ENCODE measurements around the gene DGKZ.

DGKZ gene

DNA sequence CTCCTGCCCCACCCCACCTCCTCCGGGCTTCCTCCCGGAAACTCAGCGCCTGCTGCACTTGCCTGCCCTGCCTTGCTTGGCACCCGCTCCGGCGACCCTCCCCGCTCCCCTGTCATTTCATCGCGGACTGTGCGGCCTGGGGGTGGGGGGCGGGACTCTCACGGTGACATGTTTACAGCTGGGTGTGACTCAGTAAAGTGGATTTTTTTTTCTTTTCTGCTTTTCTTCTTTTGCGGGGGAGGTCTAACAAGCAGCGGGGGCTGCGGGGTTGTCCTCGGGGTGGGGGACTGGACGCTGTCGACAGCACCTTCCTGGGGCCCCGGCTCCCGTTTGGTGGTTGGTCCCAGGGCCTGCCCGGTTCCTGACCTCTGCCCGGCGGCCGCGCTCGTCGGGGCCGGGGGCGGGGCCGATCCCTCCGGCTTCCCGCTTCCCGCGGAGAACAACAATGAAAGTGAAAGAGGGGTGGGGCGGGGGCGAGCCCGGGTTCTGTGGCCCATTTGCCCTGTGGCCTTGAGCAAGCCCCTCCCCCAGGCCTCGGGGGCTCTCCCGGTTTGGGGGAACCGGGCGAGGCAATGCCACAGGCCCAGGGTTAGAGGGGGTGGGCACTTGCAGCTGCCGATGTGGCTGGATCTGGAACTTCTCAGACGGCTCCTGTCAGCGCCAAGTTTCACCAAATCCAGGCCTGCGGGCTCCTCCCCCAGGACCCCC lies 33.2 kb downstream of the DGKZ start:
- H3K27ac ChIP-seq: peak overlapping the region; percentile 36
- H3K36me3 ChIP-seq (ENCODE audit: control insufficient read depth, insufficient read depth, low read length): no peaks in the 10 kb centered on the region
- H3K9me3 ChIP-seq (ENCODE audit: control insufficient read depth, low read length): no peaks in the 10 kb centered on the region
- peak overlapping the region; percentile 75 for H2AFZ ChIP-seq
- TF ChIP-seq, protein P1, sequence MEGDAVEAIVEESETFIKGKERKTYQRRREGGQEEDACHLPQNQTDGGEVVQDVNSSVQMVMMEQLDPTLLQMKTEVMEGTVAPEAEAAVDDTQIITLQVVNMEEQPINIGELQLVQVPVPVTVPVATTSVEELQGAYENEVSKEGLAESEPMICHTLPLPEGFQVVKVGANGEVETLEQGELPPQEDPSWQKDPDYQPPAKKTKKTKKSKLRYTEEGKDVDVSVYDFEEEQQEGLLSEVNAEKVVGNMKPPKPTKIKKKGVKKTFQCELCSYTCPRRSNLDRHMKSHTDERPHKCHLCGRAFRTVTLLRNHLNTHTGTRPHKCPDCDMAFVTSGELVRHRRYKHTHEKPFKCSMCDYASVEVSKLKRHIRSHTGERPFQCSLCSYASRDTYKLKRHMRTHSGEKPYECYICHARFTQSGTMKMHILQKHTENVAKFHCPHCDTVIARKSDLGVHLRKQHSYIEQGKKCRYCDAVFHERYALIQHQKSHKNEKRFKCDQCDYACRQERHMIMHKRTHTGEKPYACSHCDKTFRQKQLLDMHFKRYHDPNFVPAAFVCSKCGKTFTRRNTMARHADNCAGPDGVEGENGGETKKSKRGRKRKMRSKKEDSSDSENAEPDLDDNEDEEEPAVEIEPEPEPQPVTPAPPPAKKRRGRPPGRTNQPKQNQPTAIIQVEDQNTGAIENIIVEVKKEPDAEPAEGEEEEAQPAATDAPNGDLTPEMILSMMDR (IDR thresholded peaks at IDR 0.05): no peak
- no peaks in the 10 kb centered on the region for H3K4me1 ChIP-seq
- H3K79me2 ChIP-seq: no peaks in the 10 kb centered on the region
- H3K27me3 ChIP-seq (ENCODE audit: control insufficient read depth, insufficient read depth, low read length): no peaks in the 10 kb centered on the region
- no peak overlapping the region for H3K9ac ChIP-seq
- peak overlapping the region; percentile 50 for H3K4me3 ChIP-seq (ENCODE audit: low read depth, low read length)
- H3K4me2 ChIP-seq (ENCODE audit: low read length): peak overlapping the region; percentile 78

DNA sequence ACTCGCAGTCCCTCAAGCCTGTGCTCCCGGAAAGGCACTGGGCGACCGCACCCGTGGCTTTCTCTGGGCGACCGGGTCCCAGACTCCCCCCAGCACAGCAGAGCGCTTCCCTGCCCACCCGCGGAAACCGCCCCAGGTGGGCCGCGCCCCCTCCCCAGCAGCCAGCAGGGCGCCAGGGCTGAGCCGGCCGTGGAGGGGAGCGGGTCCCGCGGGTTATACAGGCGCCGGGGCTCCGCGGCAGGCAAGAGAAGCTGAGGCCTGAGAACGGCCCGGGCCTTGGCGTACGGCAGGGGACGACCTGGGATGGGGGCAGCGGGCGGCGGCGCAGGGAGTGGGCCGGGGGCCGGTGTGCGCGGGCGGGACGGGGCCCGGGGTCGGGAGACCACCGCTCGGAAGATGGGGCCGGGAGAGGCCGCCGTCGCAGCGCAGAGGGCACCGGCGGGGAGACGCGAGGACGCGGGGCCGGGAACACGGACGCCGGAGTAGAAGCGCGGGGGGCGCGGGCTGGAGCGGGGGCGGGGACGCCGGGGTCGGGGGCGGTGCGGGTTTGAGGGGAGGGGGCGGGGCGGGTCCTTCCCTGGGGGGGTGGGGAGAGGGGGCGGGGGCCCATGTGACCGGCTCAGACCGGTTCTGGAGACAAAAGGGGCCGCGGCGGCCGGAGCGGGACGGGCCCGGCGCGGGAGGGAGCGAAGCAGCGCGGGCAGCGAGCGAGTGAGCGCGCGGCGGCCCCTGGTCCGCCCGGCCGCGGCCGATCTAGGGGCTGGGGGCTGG lies 34.0 kb downstream of the DGKZ start, which contains the start of gene MDK:
TSS of gene MDK (plus strand) at position 622 of the 771 bp plus-strand sequence. CDS start 389 bp downstream, outside the sequence.
- no peak within 1 kb of the TSS for H3K9ac ChIP-seq

DNA sequence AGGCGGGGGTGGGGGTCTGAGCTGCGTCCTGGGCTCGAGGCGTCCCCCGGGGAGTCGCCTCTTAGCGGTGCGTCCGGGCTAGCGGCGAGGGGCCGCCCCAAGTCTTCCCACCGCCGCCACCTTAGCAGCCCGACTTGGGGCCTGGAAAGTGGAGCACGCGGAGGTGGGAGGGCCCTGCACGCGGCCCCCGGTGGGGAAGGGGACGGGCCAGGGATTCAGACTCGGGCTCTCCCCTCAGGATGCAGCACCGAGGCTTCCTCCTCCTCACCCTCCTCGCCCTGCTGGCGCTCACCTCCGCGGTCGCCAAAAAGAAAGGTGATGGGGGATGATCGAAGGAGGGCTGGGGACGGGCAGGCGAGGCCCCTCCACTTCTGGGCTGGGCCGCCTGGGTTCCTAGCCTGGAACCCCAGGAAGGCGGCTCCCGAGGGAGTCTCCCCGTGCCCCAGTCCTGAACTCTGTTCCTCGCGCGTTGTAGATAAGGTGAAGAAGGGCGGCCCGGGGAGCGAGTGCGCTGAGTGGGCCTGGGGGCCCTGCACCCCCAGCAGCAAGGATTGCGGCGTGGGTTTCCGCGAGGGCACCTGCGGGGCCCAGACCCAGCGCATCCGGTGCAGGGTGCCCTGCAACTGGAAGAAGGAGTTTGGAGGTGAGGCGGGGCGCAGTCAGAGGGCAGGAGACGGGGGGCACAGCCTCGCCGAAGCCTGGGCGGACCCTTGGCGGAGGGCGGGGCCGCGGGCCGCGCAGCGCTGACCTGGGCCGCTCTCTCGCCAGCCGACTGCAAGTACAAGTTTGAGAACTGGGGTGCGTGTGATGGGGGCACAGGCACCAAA lies 34.8 kb downstream of the DGKZ start:
- no peaks in the 10 kb centered on the region for H3K36me3 ChIP-seq (ENCODE audit: control insufficient read depth, insufficient read depth, low read length)
- no peaks in the 10 kb centered on the region for H3K79me2 ChIP-seq
- H3K4me3 ChIP-seq (ENCODE audit: low read depth, low read length): peak overlapping the region; percentile 26
- no peak overlapping the region for H3K27ac ChIP-seq
- no peaks in the 10 kb centered on the region for H3K4me1 ChIP-seq
- TF ChIP-seq, protein P1 (IDR thresholded peaks at IDR 0.05): no peak
- no peaks in the 10 kb centered on the region for H3K27me3 ChIP-seq (ENCODE audit: control insufficient read depth, insufficient read depth, low read length)
- H2AFZ ChIP-seq: peak overlapping the region; percentile 46
- no peak overlapping the region for H3K9ac ChIP-seq
- no peaks in the 10 kb centered on the region for H3K9me3 ChIP-seq (ENCODE audit: control insufficient read depth, low read length)
- H3K4me2 ChIP-seq (ENCODE audit: low read length): peak overlapping the region; percentile 75

More for the DNA sequence above, 34.0 kb downstream of the DGKZ start, which contains the start of gene MDK:
- Histone ChIP-seq H3K27me3 (ENCODE audit: control insufficient read depth, insufficient read depth, low read length) (no peaks in the 10 kb centered on the region), H3K9me3 (ENCODE audit: control insufficient read depth, low read length) (no peaks in the 10 kb centered on the region), H3K4me1 (no peaks in the 10 kb centered on the region), H3K27ac (peak within 1 kb of the TSS; percentile 36), H3K79me2 (no peaks in the 10 kb centered on the region), H3K4me2 (ENCODE audit: low read length) (peak within 1 kb of the TSS; percentile 78), H3K4me3 (ENCODE audit: low read depth, low read length) (peak within 1 kb of the TSS; percentile 50), H2AFZ (peak within 1 kb of the TSS; percentile 75), H3K36me3 (ENCODE audit: control insufficient read depth, insufficient read depth, low read length) (no peaks in the 10 kb centered on the region)
- TF ChIP-seq, protein P1 (IDR thresholded peaks at IDR 0.05): no peak

DNA sequence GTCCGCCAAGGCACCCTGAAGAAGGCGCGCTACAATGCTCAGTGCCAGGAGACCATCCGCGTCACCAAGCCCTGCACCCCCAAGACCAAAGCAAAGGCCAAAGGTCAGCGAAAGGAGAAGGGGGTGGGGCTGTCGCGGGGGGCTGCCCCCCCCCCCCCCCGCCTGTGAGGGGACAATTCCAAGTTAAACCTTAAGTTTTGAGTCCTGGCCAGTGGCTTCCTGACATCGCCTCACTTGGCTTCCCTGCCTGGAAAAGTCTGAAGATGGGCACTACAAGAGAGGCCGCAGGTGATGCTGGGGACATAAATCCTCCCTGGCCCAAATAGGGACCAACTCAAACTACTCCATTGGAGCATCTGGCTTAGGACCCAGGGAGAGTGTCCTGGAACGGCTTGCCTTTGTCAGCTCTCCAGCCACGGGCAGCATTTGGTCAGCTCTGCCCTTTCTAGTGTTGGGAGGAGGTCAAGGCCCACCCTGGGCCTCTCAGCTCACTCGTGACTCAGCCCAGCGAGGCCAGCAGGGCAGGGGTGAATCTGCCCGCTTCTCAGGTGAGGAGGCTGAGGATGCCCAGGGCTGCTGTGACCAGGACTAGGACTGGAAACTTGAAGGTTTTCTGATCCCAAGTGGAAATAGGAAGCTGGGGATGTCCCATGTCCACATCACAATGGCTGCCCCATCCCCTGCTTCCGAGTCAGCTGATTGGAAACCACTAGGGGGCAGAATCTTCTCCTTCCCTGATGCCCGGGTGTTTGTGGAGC lies 35.6 kb downstream of the DGKZ start:
- no peaks in the 10 kb centered on the region for H3K9me3 ChIP-seq (ENCODE audit: control insufficient read depth, low read length)
- H3K4me1 ChIP-seq: peaks cover 1% of the 10 kb centered on the region
- H3K27me3 ChIP-seq (ENCODE audit: control insufficient read depth, insufficient read depth, low read length): no peaks in the 10 kb centered on the region
- no peaks in the 10 kb centered on the region for H3K79me2 ChIP-seq
- H3K27ac ChIP-seq: no peak overlapping the region
- H3K4me2 ChIP-seq (ENCODE audit: low read length): no peak overlapping the region
- no peak overlapping the region for H3K4me3 ChIP-seq (ENCODE audit: low read depth, low read length)
- no peaks in the 10 kb centered on the region for H3K36me3 ChIP-seq (ENCODE audit: control insufficient read depth, insufficient read depth, low read length)
- H2AFZ ChIP-seq: no peak overlapping the region
- no peak overlapping the region for H3K9ac ChIP-seq
- TF ChIP-seq, protein P1 (IDR thresholded peaks at IDR 0.05): peak; percentile 37

Data from parathyroid adenoma (tissue), 2 donors.